Measurements from ENCODE around the gene ZNF423.
"Not testable (repeated sequence)": the region's sequence is repeated elsewhere in the genome, so short reads cannot be mapped to it uniquely, and the experiment has no call there.

Gene ZNF423

DNA sequence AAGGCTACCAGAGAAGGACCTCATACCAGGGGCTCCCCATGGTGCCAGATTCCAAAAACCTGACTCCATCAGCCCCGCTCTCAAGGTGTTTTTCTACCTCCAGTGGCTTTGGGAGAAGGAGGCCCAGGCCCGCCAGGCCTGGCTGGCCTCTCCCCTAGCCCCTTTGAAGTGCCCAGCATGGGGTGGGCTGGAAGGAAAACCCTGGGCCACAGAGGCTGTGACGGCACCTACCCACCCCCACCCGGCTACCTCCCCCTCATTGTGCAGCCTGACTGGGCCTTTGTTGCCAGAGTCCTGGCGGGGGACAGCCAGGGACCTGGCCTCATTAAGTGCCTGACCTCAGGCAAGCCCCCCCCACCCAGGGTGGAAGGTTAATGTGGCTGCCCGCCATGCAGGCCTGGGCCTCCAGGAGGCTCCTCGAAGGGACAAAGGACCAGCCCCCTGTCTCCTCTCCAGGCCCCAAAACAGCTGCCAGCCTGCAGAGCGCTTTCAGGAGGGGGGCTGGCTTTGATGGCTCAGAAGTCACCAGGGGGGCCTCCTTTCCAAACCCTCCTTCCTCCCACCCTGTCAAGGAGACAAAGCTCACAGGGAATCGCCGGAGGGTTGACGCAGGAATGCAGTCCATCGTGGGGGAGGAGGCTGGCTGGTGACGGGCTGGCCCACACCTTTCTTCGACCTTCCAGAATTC, 159.4 kb downstream of the ZNF423 start:
- no peak for DNase-seq (ENCODE audit: low read depth in 3 of 3)

DNA sequence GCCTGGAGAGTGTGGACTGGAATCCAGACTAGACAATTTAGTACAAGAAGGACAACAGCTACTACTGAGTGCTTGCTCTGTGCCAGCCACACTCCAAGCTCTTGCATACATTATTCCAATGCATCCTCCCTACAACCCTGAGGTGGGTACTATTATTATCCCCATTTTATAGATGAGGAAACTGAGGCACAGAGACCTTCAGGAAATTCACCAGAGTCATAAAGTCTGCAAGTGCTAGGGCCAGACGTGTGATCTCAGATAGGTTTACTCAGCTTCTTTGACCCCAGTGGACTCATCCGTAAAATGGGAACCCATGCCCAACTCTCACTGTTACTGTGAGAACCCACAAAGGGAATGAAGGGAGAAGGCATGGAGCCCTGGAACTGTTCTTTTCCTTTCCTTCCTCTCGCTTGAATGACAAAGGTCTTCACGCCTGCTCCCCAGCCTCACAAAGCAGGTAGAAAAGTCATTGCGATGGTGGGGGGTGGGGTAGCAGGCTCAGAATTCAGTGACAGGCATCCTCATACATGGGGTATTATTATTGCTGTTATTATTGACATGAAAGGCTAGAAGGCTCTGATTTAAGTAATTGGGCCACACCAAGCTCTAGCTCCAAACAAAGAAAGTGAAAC, 160.0 kb downstream of the ZNF423 start:
- DNase-seq (ENCODE audit: low read depth in 3 of 3) = no peak

DNA sequence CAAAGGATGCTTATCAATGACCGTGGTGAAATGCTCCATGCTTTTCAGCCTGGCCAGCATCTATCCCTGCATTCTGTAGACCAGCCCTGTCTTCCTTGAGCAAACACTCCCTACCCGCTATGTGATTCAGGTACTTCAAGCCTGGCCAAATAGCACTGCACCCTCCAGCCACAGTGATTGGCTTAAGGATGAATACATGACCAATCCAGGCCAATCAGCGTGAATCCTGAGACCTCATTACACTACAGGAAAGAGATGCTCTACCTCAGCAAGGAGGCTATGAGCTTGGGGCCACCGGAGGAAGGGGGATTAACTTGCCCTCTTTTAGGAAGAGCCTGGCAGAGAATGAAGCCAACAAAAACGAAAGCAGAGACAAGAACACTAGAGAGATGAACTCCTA, 162.5 kb downstream of the ZNF423 start:
- no peak for DNase-seq (ENCODE audit: low read depth in 3 of 3)

DNA sequence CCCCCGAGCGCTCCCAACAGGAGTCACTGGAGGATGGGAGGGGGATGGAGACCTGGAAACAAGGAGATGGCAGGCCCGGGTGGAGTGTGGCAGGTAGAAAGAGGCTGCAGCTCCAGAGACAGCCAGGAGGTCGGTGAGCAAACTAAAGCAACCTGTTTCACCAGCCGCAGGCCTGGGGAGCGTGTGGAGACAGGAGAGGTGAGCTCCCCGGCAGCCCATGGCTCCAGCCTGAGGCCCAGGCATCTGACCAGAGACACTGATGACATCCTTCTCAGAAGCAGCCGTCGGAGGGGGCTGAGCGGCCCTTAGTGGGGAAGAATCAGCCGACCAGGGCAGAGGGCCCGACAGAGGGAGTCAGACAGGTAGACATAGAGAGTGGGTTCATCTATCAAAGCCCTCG, 165.1 kb downstream of the ZNF423 start:
- no peak for DNase-seq (ENCODE audit: low read depth in 3 of 3)

DNA sequence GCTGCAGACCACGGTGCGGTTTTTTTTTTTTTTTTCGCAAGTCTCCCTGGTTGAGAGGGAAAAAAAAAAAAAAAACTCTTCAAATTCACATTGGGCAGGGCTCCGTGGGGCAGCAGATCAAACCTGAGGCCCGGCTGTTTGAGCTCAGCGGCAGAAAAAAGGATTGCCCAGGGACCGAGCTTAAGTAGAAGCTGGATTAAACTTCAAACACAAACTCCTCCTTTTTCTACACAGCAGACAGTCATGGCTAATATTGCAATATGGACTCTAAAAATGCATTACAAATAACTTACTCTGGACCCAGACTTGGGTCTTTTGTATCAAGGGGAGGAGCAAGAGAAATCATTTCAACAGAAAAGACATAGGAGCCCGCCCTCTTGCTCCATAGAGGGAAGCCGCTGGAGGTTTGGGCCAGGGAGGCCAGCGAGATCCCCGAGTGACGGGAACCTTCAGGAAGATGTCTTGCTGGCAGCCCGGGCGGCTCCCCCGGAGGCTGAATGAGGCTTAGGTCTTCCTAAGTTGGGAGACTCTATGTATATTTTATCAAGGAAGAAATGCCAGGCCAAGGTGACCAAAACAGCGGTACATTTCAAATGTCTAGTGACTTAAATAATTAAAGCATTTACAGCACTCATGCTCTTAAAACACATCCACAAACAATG, 167.7 kb downstream of the ZNF423 start:
- DNase-seq (ENCODE audit: low read depth in 3 of 3) = no peak

DNA sequence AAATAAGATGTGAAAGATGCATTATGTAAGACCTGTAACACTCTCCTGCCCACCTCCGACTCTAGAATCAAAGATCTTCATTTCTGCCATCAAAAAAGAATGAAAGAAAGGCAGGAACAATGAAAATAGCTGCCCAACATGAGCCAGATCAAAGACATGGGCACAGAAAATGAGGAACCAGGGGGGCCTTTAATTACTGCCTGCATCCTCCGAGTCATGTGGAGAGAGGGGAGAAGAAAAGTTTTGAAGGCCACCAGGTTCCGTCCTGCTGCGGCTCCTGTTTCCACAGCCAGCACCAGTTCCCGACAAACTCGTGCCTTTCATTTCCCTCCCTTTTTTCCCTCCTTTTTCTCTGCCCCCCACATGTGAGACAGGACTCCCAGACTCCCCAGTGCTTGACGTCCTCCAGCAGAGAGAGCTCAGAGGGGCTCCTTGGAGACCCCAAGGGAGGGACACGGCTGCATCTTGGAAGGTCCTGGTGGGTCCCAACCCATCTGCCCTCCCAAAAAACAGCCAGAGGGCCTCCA, 168.4 kb downstream of the ZNF423 start:
- no peak for DNase-seq (ENCODE audit: low read depth in 3 of 3)

DNA sequence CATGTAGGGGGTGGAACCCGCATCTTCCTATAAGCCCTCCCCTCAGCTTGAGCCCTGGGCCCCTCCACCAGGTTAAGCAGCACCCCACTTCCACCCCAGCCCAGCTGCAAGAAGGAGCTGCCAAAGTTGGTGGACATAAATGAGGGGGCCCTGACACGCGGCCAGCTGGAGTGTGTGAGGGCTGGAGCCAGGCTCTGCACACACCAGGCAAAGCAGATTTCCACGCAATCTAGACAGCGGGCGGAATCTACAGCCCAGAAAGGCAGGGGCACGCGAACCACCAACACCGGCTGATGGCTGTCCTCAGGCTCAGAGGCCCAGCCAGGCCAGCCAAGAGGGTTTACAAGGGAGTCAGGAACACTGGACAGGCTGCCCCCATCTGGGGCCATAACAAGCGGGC, 171.2 kb downstream of the ZNF423 start:
- no peak for DNase-seq (ENCODE audit: low read depth in 3 of 3)

DNA sequence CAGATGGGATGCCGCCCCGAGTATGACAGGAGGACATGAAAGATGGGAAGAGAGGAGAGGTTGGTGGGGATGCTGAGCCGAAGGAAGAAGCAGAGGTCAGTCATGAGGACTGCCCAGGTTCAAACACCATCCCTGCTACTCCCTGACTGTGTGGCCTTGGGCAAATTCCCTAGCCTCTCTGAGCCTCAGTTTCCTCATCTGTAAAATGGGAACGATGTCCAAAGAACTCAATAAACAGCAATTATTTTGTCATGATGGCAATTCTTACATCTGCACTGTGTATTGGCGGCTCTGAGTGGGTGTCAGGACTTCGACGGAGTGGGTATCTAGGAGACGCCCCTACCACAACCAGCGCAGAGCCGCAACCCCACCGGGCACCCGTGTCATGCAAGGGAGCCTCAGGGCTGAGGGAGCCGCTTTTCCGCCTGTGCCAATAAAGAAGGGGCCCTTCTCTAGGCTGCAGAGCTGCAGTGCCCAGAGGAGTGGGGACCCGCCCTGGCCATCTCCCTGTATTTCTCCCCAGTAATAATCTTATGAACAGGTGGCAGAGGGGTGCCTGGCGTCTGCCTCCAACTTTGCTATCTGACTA, 173.2 kb downstream of the ZNF423 start:
- no peak for DNase-seq (ENCODE audit: low read depth in 3 of 3)

DNA sequence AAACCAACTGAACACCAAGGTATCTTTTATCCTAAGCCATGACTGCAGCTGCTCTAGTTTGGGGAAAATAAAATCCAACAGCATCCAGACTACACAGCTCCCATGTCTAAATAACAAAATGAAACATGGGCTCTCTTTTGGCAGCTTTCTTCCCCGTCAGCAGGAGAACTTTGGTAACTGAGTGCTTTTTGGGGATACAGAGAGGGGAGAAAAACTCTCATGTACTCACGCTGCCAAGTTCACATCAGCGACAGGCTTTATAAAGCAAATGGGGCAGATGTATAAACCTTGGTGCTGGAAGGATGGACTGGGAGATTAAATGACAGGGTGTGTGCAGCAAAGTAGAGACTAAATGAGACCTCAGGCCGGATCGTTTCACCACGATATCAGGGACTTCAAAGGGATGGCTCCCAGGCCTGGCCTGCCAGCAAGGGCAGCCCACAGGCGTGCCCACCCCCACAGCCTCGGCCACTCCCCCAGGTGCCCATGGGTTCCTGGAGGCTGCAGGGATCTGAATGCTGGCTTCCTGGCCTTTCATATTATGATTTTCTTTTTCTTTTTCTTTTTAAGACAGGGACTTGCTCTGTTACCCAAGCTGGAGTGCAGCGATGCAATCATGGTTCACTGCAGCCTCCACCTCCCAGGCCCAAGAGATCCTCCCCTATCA, 174.6 kb downstream of the ZNF423 start:
- no peak for DNase-seq (ENCODE audit: low read depth in 3 of 3)

DNA sequence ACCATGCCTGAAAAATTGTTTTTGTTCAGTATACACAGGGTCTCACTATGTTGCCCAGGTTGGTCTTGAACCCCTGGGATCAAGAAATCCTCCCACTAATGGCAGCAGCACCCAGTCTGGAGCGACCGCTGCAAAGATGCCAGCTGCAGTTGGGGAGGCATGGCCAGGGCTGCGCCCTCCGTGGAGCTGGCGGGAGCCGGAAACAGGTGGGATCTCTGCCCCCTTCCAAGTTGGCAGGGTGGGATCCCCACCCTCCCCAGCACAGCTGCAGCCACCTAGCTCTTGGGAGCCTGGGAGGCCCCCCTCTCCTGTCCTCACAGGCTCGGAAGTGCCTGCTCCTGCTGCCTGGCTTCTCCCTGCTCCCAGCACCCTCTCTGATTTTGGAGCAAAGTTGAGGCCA, 176.8 kb downstream of the ZNF423 start:
- DNase-seq (ENCODE audit: low read depth in 3 of 3) = no peak

DNA sequence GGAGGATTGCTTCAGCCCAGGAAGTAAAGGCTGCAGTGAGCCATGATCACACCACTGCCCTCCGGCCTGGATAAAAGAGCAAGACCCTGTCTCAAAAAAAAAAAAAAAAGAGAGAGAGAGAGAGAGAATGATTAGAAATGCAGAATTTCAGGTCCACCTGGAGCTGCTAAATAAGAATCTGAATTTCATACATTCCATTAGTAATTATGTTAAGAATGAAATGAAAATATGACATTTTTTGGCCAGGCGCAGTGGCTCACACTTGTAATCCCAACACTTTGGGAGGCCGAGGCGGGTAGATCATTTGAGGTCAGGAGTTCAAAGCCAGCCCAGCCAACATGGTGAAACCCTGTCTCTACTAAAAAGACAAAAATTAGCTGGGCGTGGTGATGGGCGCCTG, 178.3 kb downstream of the ZNF423 start:
- DNase-seq (ENCODE audit: low read depth in 3 of 3) = not testable (repeated sequence)

DNA sequence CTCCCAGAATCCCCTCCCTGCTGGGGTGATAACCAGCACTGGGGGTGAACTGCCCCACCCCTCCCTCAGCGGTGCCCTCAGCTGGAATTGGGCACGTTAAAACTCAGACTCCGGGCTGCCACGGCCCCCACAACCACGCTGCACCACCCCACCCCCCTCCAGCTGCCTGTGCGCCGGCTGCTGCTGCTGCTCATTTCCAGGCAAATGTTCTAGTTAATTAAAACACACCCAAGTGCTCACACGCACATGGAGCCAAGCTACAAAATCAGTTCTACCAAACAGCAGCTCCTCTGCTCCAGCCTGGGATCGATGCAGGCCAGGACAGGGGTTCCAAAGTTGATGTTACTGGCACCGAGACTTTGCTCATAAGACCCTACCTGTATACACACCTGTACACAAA, 180.5 kb downstream of the ZNF423 start:
- DNase-seq (ENCODE audit: low read depth in 3 of 3) = no peak

DNA sequence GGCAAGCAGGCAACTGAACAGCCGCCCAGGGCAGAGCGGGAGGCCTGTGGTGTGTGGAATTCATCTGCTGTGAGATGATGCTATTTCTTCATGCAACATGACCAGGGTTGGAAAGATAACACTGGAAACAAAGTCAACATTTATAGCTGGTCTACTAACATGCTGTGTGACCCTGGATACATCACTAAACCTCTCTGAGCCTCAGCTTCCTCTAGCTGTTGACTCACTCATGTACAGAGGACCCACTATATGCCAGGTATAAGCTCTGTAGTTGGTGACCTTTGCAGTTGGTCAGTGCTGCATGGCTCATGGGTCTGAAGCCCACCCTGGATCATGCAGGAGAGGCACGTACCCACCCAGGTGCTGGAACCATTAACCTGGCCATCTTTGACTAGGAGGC, 180.9 kb downstream of the ZNF423 start:
- DNase-seq (ENCODE audit: low read depth in 3 of 3) = no peak

DNA sequence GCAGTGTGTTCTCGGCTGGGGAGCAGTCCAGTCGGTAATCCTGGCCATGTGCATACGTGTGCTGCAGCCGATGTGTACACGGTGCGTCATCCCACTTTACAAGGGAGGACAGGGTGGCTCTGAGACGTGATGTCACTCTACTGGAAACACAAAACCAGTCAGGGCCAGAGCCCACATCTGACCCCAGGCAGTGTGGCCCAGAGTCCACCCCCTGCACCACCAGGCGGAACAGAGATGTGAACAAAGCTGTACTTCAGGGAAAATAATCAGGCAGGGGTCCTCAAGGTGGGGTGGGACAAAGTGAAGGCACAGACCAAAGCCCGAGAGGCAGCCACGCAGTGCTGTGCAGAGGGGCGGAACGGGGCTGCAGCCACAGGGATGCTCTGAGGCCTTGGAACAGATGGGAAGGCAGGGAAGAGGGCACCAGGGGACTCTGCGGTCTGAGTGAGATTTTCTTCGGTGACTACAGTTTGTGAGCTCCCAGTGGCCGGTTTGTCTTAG, 181.5 kb downstream of the ZNF423 start:
- DNase-seq (ENCODE audit: low read depth in 3 of 3) = no peak

DNA sequence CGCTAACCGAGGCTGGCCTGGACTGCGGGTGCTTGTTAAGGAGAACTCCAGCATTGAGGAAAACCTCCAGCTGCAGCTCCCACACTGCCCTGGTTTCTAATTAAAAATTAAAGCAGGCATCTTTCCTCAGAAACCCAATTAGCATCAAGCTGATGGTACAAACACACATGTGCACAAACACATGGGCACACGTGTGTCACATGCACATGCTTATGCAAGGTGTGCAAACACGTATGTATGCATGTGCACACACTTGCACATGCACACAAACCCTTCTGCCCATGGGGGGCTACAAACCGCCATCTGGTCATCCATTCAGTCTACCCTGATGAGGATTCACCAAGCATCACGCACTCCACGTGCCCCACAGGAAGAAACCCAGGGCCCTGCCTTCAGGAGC, 182.5 kb downstream of the ZNF423 start:
- no peak for DNase-seq (ENCODE audit: low read depth in 3 of 3)

DNA sequence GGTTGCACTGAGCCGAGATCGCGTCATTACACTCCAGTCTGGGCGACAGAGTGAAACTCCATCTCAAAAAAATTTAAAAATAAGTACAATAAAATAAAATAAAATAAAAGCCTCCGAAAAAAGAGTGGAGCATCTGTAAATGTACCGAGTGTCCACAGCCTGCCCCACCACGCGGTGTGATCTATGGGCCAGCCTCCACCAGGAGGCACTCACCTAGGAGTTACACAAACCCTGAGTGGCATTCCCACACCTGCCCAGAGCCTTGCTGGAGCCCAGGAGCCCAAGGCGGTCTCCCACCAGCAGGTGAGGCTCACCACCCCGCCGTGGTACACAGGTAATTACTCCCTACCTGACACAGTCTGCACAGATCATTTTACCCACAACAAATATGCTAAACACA, 183.2 kb downstream of the ZNF423 start:
- DNase-seq (ENCODE audit: low read depth in 3 of 3) = no peak

DNA sequence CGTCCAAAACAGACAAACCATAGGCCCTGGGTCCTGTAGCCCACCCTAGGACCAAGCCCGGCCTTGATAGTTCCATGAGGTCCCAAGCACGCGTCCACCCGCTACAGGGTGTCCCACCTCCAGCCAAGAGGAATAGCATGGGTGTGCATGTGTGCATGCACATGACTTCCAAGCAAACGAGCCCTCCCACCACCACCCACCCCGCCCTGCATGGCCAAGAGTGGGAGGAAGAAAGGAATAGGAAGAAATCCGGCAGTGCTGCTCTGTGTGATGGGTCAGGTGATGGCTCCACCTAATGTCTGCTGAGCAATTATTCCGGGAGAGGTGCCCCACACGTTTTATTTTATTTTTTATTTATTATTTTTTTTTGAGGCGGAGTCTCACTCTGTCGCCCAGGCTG, 184.6 kb downstream of the ZNF423 start:
- no peak for DNase-seq (ENCODE audit: low read depth in 3 of 3)

DNA sequence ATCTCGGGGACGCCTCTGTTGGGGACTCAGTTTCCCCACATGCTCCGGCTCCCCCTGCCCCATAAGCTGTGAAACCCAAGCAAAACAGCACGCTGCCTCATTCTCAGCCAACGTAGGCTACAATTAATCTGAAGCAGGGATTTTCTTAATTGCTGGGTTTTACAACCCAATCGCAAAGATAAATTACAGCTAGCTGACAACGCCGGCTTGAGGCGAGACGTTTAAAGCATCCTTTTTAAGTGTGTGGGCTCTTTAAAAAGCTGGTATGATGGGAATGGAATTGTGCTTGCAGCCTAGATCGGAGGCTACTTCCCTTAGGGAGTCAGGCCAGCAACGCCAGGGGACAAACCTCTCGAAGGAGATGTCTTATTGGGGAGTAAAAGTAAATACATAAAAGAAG, 185.3 kb downstream of the ZNF423 start:
- DNase-seq (ENCODE audit: low read depth in 3 of 3) = no peak

DNA sequence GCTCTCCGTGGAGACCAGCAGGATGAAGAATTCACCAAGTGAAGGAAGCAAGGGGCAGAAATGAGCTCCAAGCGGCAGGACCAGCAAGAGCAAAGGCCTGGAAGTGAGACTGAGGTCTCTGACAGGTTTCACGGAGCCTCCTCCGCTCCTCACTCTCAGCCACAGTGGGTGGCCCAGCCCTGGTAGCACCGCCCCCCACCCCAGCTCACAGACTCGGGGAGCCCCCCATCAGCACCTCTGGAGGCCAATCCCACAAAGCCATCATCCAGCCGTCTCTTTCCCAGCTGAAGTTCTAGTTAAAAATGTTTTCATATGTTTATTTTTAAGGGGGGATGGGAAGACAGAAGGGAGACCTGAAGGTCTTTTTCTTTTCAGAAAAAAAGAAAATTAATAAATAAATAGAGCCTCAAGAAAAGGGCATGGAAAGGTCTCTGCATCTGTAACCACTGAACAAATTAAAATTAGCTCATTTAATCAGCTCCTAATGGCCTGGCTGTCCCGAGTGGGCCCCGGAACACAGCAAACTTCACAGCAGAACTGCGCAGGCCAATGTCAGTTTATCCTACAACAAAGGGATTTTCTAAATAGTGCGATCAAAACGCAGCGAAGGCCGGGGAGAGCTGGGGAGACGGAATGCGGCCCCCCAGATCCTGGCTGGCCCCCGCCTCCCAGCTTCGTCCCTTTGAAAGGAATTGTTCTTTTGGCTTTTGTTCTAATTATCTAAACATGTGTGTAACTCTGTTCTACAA, 190.3 kb downstream of the ZNF423 start:
- DNase-seq (ENCODE audit: low read depth in 3 of 3) = no peak

DNA sequence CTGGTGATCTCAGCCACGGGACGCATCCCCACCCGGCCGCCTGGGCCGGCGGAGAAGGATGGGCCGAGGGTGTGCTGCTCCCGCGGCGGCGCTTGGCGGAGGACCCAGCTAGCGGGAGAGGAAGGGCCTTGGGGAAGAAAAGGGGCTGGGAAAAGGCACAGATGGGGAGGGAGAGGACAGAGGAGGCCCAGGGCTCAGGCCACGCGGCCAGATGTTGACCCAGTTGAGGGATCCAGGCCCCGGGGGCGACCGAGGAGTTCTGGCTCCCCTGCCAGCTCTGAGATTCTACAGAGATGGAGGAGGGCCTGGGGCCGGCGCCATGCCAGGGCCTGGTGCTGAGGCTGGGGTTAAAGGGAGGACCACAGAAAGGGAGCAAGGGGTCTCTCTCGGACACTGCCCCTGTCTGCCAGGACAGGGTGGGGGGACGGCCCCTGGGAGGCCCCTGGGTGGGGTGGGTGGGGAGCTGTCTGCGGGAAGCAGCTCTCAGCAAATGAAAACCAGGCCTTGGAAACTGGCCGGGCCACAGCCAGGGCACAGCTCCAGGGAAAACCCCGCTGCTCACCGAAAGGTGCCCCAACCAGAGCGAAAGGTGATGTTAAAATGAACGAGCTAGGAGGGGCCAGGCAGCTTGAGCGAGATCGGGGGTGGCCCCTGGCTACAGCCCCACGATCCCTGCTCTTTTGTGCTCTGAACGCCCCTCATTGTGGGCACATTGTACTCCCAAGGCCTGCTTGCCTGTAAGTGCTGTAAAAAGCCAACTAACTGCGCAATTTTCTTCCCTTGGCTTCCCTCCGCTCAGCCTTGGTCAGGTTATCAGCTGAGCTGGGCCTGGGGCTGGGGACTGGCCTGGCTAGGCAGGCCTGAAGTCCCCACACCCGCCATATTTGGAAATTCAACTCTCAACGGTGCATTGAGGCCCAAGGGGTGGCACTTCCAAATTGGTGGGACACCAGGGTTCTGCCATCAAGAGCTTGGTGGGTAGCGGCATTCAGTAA, 191.4 kb downstream of the ZNF423 start:
- no peak for DNase-seq (ENCODE audit: low read depth in 3 of 3)
